Measurements from ENCODE around the gene ACER2. TPM values are rescaled to one million over a fixed set of nuclear protein-coding genes. Genes with fewer than 3 reads are reported as not detected.

The ACER2 gene
- total RNA-seq, 1 donor from 2014 or later = 7.4 TPM

DNA sequence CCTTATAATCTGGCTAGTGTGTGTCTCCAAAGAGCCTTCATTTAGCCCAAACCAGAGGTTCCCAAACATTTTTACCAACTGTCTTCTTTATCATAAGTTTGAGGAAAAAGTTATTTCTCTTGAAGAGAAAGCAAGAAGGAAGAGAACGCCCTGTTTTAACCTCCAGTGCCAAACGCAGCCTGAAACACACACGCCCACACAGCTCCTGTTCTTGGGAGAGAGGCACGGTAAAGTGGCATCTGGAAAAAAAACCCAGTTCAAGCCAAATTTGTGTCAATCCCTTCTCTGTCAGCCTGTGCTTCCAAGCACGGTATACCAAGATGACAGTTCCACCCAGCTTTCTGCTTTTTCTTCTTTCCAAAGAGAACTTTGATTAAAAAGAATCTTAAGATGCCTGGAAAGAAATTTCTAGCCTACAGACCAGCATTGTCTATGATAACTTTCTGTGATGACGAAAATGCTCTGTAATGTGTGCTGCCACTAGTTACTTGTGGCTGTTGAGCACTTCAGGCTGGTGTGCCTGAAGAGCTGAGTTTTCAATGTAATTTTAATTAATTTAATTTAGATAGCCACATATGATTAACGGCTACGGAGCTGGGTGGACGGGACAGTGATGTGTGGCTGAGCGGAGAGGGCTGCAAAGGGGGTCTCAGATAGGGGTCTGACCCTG lies 62.3 kb downstream of the ACER2 start:
- TF ChIP-seq, protein P1, sequence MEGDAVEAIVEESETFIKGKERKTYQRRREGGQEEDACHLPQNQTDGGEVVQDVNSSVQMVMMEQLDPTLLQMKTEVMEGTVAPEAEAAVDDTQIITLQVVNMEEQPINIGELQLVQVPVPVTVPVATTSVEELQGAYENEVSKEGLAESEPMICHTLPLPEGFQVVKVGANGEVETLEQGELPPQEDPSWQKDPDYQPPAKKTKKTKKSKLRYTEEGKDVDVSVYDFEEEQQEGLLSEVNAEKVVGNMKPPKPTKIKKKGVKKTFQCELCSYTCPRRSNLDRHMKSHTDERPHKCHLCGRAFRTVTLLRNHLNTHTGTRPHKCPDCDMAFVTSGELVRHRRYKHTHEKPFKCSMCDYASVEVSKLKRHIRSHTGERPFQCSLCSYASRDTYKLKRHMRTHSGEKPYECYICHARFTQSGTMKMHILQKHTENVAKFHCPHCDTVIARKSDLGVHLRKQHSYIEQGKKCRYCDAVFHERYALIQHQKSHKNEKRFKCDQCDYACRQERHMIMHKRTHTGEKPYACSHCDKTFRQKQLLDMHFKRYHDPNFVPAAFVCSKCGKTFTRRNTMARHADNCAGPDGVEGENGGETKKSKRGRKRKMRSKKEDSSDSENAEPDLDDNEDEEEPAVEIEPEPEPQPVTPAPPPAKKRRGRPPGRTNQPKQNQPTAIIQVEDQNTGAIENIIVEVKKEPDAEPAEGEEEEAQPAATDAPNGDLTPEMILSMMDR (IDR thresholded peaks at IDR 0.05; ENCODE audit: insufficient read depth, low read depth, low read length) = no peak
- no peak for TF ChIP-seq EZH2 (IDR thresholded peaks at IDR 0.05; ENCODE audit: insufficient read depth, low read length)
- H3K4me3 Mint-ChIP-seq (ENCODE audit: unreplicated experiment) = no peak overlapping the region
- H3K4me3 ChIP-seq (ENCODE audit: insufficient read depth, low read depth, low read length) = no peak overlapping the region
- no peak overlapping the region for H2AFZ ChIP-seq (ENCODE audit: low read depth, low read length)
- no peaks in the 10 kb centered on the region for H3K4me1 Mint-ChIP-seq (ENCODE audit: low read depth, unreplicated experiment)
- H3K9me3 ChIP-seq (ENCODE audit: insufficient read depth, low read depth, low read length) = no peaks in the 10 kb centered on the region
- H3K27ac Mint-ChIP-seq (ENCODE audit: unreplicated experiment) = no peak overlapping the region
- FAIRE-seq = no peak
- no peaks in the 10 kb centered on the region for H3K9me3 Mint-ChIP-seq (ENCODE audit: unreplicated experiment)
- peaks cover 21% of the 10 kb centered on the region for H3K27me3 Mint-ChIP-seq (ENCODE audit: low read depth, unreplicated experiment)
- no peak overlapping the region for H3K4me2 ChIP-seq (ENCODE audit: low read length)
- no peaks in the 10 kb centered on the region for H3K79me2 ChIP-seq (ENCODE audit: insufficient read depth, low read length)
- H3K36me3 Mint-ChIP-seq (ENCODE audit: low read depth, unreplicated experiment) = no peaks in the 10 kb centered on the region
- no peaks in the 10 kb centered on the region for H3K4me1 ChIP-seq (ENCODE audit: insufficient read depth, low read length)
- no peak for DNase-seq (ENCODE audit: low read depth)
- H3K36me3 ChIP-seq (ENCODE audit: insufficient read depth, low read length) = no peaks in the 10 kb centered on the region
- H3K27ac ChIP-seq (ENCODE audit: low read depth, low read length) = no peak overlapping the region
- H3K9ac ChIP-seq (ENCODE audit: low read length) = no peak overlapping the region
- peaks cover 11% of the 10 kb centered on the region for H3K27me3 ChIP-seq (ENCODE audit: insufficient read depth, low read length)
- no peaks in the 10 kb centered on the region for H4K20me1 ChIP-seq (ENCODE audit: insufficient read depth, low read length)

DNA sequence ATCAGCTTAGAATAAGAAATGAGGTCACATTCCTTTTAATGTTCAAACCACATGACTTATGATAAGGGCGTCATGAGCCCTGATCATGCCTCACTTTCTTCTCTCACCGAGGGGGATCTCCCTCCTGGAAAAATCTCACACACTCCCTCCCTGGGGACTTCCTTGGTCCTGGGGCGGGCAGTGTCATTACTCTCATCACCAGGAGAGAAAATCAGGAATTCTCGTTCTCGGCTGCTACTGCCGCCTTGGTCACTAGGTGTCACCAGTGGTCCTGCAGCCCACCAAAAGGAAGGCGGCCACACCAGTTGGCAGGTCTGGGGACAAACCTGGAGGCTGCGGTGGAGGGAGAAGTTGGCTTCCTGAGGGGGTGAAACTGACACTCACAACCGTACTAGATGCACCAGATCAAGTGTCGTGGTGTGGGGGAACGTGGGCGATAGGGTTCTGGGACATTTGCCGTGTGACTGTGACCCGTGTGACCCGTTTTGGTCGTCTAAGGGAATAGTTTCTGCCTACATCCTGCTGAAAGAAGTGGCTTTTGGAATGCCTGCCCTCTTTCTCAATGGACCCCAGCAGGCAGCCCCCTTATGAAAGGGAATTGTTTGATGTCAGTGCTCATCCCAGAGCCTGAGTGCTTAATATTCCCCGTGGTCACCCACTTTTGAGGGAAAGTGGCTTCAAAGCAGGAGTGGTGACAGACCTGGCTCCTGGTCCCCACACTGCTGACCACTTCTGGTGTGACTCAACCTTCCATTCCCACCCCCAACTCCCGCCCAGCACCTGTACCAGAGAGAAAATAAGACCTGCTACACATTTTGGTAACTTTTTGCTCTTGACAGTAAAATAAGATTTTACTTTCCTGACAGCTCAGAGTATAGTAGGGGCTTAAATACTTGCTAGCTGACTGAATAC lies 63.2 kb downstream of the ACER2 start:
- TF ChIP-seq, protein P1 (IDR thresholded peaks at IDR 0.05; ENCODE audit: insufficient read depth, low read depth, low read length) = peak; percentile 74
- TF ChIP-seq EZH2 (IDR thresholded peaks at IDR 0.05; ENCODE audit: insufficient read depth, low read length) = no peak
- DNase-seq (ENCODE audit: low read depth) (peak; percentile 13), FAIRE-seq (no peak)
- peak overlapping the region; percentile 77 for H2AFZ ChIP-seq (ENCODE audit: low read depth, low read length)
- peaks cover 11% of the 10 kb centered on the region for H3K27me3 ChIP-seq (ENCODE audit: insufficient read depth, low read length)
- no peaks in the 10 kb centered on the region for H3K36me3 Mint-ChIP-seq (ENCODE audit: low read depth, unreplicated experiment)
- peak overlapping the region; percentile 10 for H3K9ac ChIP-seq (ENCODE audit: low read length)
- no peak overlapping the region for H3K27ac Mint-ChIP-seq (ENCODE audit: unreplicated experiment)
- no peaks in the 10 kb centered on the region for H4K20me1 ChIP-seq (ENCODE audit: insufficient read depth, low read length)
- no peak overlapping the region for H3K4me3 ChIP-seq (ENCODE audit: insufficient read depth, low read depth, low read length)
- H3K9me3 ChIP-seq (ENCODE audit: insufficient read depth, low read depth, low read length) = no peaks in the 10 kb centered on the region
- H3K36me3 ChIP-seq (ENCODE audit: insufficient read depth, low read length) = no peaks in the 10 kb centered on the region
- no peaks in the 10 kb centered on the region for H3K79me2 ChIP-seq (ENCODE audit: insufficient read depth, low read length)
- no peaks in the 10 kb centered on the region for H3K4me1 ChIP-seq (ENCODE audit: insufficient read depth, low read length)
- no peak overlapping the region for H3K27ac ChIP-seq (ENCODE audit: low read depth, low read length)
- H3K9me3 Mint-ChIP-seq (ENCODE audit: unreplicated experiment) = no peaks in the 10 kb centered on the region
- no peak overlapping the region for H3K4me3 Mint-ChIP-seq (ENCODE audit: unreplicated experiment)
- H3K4me2 ChIP-seq (ENCODE audit: low read length) = peak overlapping the region; percentile 77
- H3K4me1 Mint-ChIP-seq (ENCODE audit: low read depth, unreplicated experiment) = no peaks in the 10 kb centered on the region
- H3K27me3 Mint-ChIP-seq (ENCODE audit: low read depth, unreplicated experiment) = peaks cover 23% of the 10 kb centered on the region

All from astrocyte (in vitro differentiated cells and primary cell).